GM23338 (cell line): ENCODE data around the gene NFATC3. TPM values are rescaled to one million over a fixed set of nuclear protein-coding genes. Genes with fewer than 3 reads are reported as not detected.

Source experiments
- ATAC-seq: fragments of 200-7000 bp; cut with Tn5 transposase; 3 replicates; pipeline ENCODE4 v1.9.1; 2020
- DNase-seq: peaks from one replicate; pipeline ENCODE4 v3.0.0-alpha.2; 2015; ENCODE audit warnings: low spot score
- H2AFZ ChIP-seq: fragments of 200-600 bp; sonication (generic); 2 replicates; pipeline ENCODE4 v1.8.0; 2016; ENCODE audit warnings: antibody characterized with exemption, mild to moderate bottlenecking, moderate library complexity
- H3F3A ChIP-seq: fragments of 200-600 bp; sonication (generic); replicated peaks from 2 replicates; pipeline ENCODE4 v1.8.0; 2017; ENCODE audit warnings: antibody characterized with exemption, mixed run types, low read depth
- H3K27ac ChIP-seq: fragments of 200-600 bp; sonication (generic); 2 replicates; pipeline ENCODE4 v1.6.1; 2016; ENCODE audit warnings: low read depth
- H3K27me3 ChIP-seq: fragments of 200-600 bp; sonication (generic); 2 replicates; pipeline ENCODE4 v1.8.0; 2016; ENCODE audit warnings: mild to moderate bottlenecking, mixed run types, moderate library complexity; ENCODE audit not compliant: insufficient read depth
- H3K36me3 ChIP-seq: fragments of 200-600 bp; sonication (generic); 2 replicates; pipeline ENCODE4 v1.8.0; 2016; ENCODE audit warnings: mild to moderate bottlenecking; ENCODE audit not compliant: insufficient read depth
- H3K4me1 ChIP-seq: fragments of 200-600 bp; sonication (generic); 2 replicates; pipeline ENCODE4 v1.8.0; 2016; ENCODE audit warnings: mild to moderate bottlenecking, moderate library complexity; ENCODE audit not compliant: insufficient read depth
- H3K4me2 ChIP-seq: fragments of 200-600 bp; sonication (generic); 2 replicates; pipeline ENCODE4 v1.7.1; 2017; ENCODE audit warnings: mixed run types
- H3K4me3 ChIP-seq: fragments of 200-600 bp; sonication (generic); 2 replicates; pipeline ENCODE4 v1.6.1; 2016; ENCODE audit warnings: mixed run types
- H3K79me2 ChIP-seq: fragments of 200-600 bp; sonication (generic); replicated peaks from 2 replicates; pipeline ENCODE4 v1.8.0; 2017; ENCODE audit warnings: mild to moderate bottlenecking; ENCODE audit not compliant: insufficient read depth
- H3K9me2 ChIP-seq: fragments of 200-600 bp; sonication (generic); 2 replicates; pipeline ENCODE4 v1.8.0; 2017; ENCODE audit not compliant: insufficient read depth
- H4K20me1 ChIP-seq: fragments of 200-600 bp; sonication (generic); replicated peaks from 2 replicates; pipeline ENCODE4 v1.8.0; 2017; ENCODE audit warnings: mild to moderate bottlenecking; ENCODE audit not compliant: insufficient read depth
- H3K27ac Mint-ChIP-seq: 2 replicates; pipeline ENCODE4 v1.8.0; 2020; ENCODE audit warnings: inconsistent platforms, mild to moderate bottlenecking, moderate library complexity, mixed read lengths
- H3K27me3 Mint-ChIP-seq: 3 replicates; pipeline ENCODE4 v1.8.0; 2022; ENCODE audit warnings: low read depth, mild to moderate bottlenecking, moderate library complexity, mixed read lengths, inconsistent platforms; ENCODE audit not compliant: insufficient read depth, poor library complexity
- H3K36me3 Mint-ChIP-seq: 3 replicates; pipeline ENCODE4 v1.8.0; 2021; ENCODE audit warnings: low read depth, mild to moderate bottlenecking, inconsistent platforms, moderate library complexity, mixed read lengths
- H3K4me1 Mint-ChIP-seq: 3 replicates; pipeline ENCODE4 v1.8.0; 2020; ENCODE audit warnings: mild to moderate bottlenecking, inconsistent platforms, mixed read lengths
- H3K4me3 Mint-ChIP-seq: 3 replicates; pipeline ENCODE4 v1.8.0; 2021; ENCODE audit warnings: moderate library complexity, mild to moderate bottlenecking, inconsistent platforms, mixed read lengths
- H3K9me3 Mint-ChIP-seq: 3 replicates; pipeline ENCODE4 v1.8.0; 2020; ENCODE audit warnings: moderate library complexity, mild to moderate bottlenecking, inconsistent platforms, mixed read lengths
- CREB1 ChIP-seq: fragments of 250-450 bp; sonication (Bioruptor Pico); IDR thresholded peaks from 2 replicates; pipeline ENCODE4 v1.5.0; 2020; ENCODE audit warnings: low read depth, mild to moderate bottlenecking, moderate library complexity
- EZH2 ChIP-seq: fragments of 200-600 bp; sonication (generic); IDR thresholded peaks from one replicate; pipeline ENCODE4 v1.8.0; 2017; ENCODE audit warnings: antibody characterized with exemption, mild to moderate bottlenecking, low read depth; ENCODE audit not compliant: unreplicated experiment
- EZH2phosphoT487 ChIP-seq: fragments of 200-600 bp; sonication (generic); IDR thresholded peaks from one replicate; pipeline ENCODE4 v1.8.1; 2018; ENCODE audit warnings: antibody characterized with exemption; ENCODE audit not compliant: unreplicated experiment
- JUNB ChIP-seq: IDR thresholded peaks from one replicate; pipeline ENCODE4 v1.6.1; 2016; ENCODE audit warnings: antibody characterized with exemption; ENCODE audit not compliant: unreplicated experiment
- NANOG ChIP-seq: IDR thresholded peaks from 2 replicates; pipeline ENCODE4 v1.6.1; 2016; ENCODE audit warnings: antibody characterized with exemption, borderline replicate concordance
- POLR2AphosphoS5 ChIP-seq: IDR thresholded peaks from 2 replicates; pipeline ENCODE4 v1.6.1; 2016; ENCODE audit warnings: antibody characterized with exemption, low read depth
- STAT1 ChIP-seq: IDR thresholded peaks from one replicate; pipeline ENCODE4 v1.6.1; 2016; ENCODE audit warnings: antibody characterized with exemption; ENCODE audit not compliant: unreplicated experiment
- ZNF114 ChIP-seq: fragments of 250-450 bp; sonication (Bioruptor Pico); IDR thresholded peaks from 2 replicates; pipeline ENCODE4 v1.5.0; 2020; ENCODE audit warnings: mild to moderate bottlenecking, moderate library complexity
- ZNF331 ChIP-seq: fragments of 250-450 bp; sonication (Bioruptor Pico); IDR thresholded peaks from 2 replicates; pipeline ENCODE4 v1.5.0; 2020; ENCODE audit warnings: low read depth, mild to moderate bottlenecking, moderate library complexity
- polyA plus RNA-seq: library from polyadenylated mRNA; unstranded; fragments of >200 nt; fragmentation: Nextera tagmentation; extraction: Ambion mirVana; gene quantifications from 2 replicates; pipeline ENCODE4 v1.2.1, GENCODE V29; 2016
- total RNA-seq: library from RNA; depleted of rRNA; stranded (reverse); fragments of >200 nt; shearing (Covaris generic); gene quantifications from 2 replicates; pipeline ENCODE4 v1.2.3, GENCODE V29; 2014
- TF ChIP-seq, protein P1 (sequence below): fragments of 250-450 bp; sonication (Bioruptor Pico); IDR thresholded peaks from 2 replicates; pipeline ENCODE4 v1.5.0; 2020; ENCODE audit warnings: mild to moderate bottlenecking, moderate library complexity
- TF ChIP-seq, protein P2 (sequence below): IDR thresholded peaks from 2 replicates; pipeline ENCODE4 v1.6.1; 2016; ENCODE audit warnings: antibody characterized with exemption
- TF ChIP-seq, protein P3 (sequence below): IDR thresholded peaks from one replicate; pipeline ENCODE4 v1.6.1; 2018; ENCODE audit warnings: antibody characterized with exemption; ENCODE audit not compliant: unreplicated experiment
- TF ChIP-seq, protein P4 (sequence below), 2 experiments: fragments of 200-600 bp in 1 of 2; sonication (generic) in 1 of 2; conservative IDR thresholded peaks; 2 replicates each; pipeline versions ENCODE4 v1.5.1 to v1.6.1; 2016 to 2017; ENCODE audit warnings: antibody characterized with exemption in 2 of 2, low read depth in 2 of 2, mild to moderate bottlenecking in 2 of 2, moderate library complexity in 1 of 2

Gene NFATC3
- total and polyA plus RNA-seq, 2 experiments from 2014 or later: 9.2 to 40.9 TPM

DNA sequence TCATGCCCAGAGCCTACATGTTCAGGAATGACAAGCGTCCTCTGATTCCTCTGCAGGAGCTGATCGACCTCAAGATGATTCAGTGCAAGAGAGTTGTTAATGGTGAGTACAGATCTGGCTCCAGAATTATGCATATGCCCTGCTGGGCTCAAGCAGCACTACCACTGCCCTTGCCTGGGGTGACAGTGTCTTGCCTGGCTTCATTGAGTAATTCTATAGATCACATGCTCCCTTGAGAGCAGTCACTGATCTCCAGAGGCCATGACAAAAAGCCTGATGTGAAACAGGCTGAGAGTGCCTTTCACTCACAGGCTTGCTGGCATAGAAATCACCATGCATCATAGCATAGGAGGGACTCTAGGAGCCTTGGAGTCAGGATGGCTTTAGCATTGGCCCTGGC is 35.7 kb upstream of the NFATC3 start:
- H4K20me1 ChIP-seq: no peaks in the 10 kb centered on the region
- H3K4me1 ChIP-seq: no peaks in the 10 kb centered on the region
- no peak overlapping the region for H3K4me3 Mint-ChIP-seq
- DNase-seq (no peak), ATAC-seq (no peak)
- H3K4me2 ChIP-seq: no peak overlapping the region
- no peak overlapping the region for H3K27ac ChIP-seq
- no peak overlapping the region for H3K27ac Mint-ChIP-seq
- H3F3A ChIP-seq: no peaks in the 10 kb centered on the region
- peaks cover 5% of the 10 kb centered on the region for H3K36me3 ChIP-seq
- no peak overlapping the region for H2AFZ ChIP-seq
- H3K4me1 Mint-ChIP-seq: no peaks in the 10 kb centered on the region
- no peak for TF ChIP-seq JUNB
- TF ChIP-seq EZH2phosphoT487: no peak
- TF ChIP-seq, protein P1, sequence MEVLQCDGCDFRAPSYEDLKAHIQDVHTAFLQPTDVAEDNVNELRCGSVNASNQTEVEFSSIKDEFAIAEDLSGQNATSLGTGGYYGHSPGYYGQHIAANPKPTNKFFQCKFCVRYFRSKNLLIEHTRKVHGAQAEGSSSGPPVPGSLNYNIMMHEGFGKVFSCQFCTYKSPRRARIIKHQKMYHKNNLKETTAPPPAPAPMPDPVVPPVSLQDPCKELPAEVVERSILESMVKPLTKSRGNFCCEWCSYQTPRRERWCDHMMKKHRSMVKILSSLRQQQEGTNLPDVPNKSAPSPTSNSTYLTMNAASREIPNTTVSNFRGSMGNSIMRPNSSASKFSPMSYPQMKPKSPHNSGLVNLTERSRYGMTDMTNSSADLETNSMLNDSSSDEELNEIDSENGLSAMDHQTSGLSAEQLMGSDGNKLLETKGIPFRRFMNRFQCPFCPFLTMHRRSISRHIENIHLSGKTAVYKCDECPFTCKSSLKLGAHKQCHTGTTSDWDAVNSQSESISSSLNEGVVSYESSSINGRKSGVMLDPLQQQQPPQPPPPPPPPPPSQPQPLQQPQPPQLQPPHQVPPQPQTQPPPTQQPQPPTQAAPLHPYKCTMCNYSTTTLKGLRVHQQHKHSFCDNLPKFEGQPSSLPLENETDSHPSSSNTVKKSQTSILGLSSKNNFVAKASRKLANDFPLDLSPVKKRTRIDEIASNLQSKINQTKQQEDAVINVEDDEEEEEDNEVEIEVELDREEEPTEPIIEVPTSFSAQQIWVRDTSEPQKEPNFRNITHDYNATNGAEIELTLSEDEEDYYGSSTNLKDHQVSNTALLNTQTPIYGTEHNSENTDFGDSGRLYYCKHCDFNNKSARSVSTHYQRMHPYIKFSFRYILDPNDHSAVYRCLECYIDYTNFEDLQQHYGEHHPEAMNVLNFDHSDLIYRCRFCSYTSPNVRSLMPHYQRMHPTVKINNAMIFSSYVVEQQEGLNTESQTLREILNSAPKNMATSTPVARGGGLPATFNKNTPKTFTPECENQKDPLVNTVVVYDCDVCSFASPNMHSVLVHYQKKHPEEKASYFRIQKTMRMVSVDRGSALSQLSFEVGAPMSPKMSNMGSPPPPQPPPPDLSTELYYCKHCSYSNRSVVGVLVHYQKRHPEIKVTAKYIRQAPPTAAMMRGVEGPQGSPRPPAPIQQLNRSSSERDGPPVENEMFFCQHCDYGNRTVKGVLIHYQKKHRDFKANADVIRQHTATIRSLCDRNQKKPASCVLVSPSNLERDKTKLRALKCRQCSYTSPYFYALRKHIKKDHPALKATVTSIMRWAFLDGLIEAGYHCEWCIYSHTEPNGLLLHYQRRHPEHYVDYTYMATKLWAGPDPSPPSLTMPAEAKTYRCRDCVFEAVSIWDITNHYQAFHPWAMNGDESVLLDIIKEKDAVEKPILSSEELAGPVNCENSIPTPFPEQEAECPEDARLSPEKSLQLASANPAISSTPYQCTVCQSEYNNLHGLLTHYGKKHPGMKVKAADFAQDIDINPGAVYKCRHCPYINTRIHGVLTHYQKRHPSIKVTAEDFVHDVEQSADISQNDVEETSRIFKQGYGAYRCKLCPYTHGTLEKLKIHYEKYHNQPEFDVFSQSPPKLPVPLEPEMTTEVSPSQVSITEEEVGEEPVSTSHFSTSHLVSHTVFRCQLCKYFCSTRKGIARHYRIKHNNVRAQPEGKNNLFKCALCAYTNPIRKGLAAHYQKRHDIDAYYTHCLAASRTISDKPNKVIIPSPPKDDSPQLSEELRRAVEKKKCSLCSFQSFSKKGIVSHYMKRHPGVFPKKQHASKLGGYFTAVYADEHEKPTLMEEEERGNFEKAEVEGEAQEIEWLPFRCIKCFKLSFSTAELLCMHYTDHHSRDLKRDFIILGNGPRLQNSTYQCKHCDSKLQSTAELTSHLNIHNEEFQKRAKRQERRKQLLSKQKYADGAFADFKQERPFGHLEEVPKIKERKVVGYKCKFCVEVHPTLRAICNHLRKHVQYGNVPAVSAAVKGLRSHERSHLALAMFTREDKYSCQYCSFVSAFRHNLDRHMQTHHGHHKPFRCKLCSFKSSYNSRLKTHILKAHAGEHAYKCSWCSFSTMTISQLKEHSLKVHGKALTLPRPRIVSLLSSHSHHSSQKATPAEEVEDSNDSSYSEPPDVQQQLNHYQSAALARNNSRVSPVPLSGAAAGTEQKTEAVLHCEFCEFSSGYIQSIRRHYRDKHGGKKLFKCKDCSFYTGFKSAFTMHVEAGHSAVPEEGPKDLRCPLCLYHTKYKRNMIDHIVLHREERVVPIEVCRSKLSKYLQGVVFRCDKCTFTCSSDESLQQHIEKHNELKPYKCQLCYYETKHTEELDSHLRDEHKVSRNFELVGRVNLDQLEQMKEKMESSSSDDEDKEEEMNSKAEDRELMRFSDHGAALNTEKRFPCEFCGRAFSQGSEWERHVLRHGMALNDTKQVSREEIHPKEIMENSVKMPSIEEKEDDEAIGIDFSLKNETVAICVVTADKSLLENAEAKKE (CRISPR knock-in tag): no peak
- TF ChIP-seq NANOG: no peak
- TF ChIP-seq ZNF331 (CRISPR knock-in tag): no peak
- TF ChIP-seq STAT1: no peak
- TF ChIP-seq, protein P2, sequence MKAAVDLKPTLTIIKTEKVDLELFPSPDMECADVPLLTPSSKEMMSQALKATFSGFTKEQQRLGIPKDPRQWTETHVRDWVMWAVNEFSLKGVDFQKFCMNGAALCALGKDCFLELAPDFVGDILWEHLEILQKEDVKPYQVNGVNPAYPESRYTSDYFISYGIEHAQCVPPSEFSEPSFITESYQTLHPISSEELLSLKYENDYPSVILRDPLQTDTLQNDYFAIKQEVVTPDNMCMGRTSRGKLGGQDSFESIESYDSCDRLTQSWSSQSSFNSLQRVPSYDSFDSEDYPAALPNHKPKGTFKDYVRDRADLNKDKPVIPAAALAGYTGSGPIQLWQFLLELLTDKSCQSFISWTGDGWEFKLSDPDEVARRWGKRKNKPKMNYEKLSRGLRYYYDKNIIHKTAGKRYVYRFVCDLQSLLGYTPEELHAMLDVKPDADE: no peak
- TF ChIP-seq EZH2: no peak
- TF ChIP-seq, protein P3, sequence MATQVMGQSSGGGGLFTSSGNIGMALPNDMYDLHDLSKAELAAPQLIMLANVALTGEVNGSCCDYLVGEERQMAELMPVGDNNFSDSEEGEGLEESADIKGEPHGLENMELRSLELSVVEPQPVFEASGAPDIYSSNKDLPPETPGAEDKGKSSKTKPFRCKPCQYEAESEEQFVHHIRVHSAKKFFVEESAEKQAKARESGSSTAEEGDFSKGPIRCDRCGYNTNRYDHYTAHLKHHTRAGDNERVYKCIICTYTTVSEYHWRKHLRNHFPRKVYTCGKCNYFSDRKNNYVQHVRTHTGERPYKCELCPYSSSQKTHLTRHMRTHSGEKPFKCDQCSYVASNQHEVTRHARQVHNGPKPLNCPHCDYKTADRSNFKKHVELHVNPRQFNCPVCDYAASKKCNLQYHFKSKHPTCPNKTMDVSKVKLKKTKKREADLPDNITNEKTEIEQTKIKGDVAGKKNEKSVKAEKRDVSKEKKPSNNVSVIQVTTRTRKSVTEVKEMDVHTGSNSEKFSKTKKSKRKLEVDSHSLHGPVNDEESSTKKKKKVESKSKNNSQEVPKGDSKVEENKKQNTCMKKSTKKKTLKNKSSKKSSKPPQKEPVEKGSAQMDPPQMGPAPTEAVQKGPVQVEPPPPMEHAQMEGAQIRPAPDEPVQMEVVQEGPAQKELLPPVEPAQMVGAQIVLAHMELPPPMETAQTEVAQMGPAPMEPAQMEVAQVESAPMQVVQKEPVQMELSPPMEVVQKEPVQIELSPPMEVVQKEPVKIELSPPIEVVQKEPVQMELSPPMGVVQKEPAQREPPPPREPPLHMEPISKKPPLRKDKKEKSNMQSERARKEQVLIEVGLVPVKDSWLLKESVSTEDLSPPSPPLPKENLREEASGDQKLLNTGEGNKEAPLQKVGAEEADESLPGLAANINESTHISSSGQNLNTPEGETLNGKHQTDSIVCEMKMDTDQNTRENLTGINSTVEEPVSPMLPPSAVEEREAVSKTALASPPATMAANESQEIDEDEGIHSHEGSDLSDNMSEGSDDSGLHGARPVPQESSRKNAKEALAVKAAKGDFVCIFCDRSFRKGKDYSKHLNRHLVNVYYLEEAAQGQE: no peak
- TF ChIP-seq, protein P4, sequence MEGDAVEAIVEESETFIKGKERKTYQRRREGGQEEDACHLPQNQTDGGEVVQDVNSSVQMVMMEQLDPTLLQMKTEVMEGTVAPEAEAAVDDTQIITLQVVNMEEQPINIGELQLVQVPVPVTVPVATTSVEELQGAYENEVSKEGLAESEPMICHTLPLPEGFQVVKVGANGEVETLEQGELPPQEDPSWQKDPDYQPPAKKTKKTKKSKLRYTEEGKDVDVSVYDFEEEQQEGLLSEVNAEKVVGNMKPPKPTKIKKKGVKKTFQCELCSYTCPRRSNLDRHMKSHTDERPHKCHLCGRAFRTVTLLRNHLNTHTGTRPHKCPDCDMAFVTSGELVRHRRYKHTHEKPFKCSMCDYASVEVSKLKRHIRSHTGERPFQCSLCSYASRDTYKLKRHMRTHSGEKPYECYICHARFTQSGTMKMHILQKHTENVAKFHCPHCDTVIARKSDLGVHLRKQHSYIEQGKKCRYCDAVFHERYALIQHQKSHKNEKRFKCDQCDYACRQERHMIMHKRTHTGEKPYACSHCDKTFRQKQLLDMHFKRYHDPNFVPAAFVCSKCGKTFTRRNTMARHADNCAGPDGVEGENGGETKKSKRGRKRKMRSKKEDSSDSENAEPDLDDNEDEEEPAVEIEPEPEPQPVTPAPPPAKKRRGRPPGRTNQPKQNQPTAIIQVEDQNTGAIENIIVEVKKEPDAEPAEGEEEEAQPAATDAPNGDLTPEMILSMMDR (conservative IDR thresholded peaks at IDR 0.05; ENCODE audit: low read depth in 2 of 2): no peak
- no peak for TF ChIP-seq ZNF114
- TF ChIP-seq CREB1: no peak
- no peak for TF ChIP-seq POLR2AphosphoS5
- H3K9me3 Mint-ChIP-seq: no peaks in the 10 kb centered on the region
- H3K79me2 ChIP-seq: no peaks in the 10 kb centered on the region
- no peaks in the 10 kb centered on the region for H3K27me3 ChIP-seq
- H3K9me2 ChIP-seq: no peaks in the 10 kb centered on the region
- no peaks in the 10 kb centered on the region for H3K27me3 Mint-ChIP-seq
- H3K36me3 Mint-ChIP-seq: peaks cover 23% of the 10 kb centered on the region
- H3K4me3 ChIP-seq: no peak overlapping the region
